ENCODE results near the gene NPM1. TPM values are rescaled to one million over a fixed set of nuclear protein-coding genes. Genes with fewer than 3 reads are reported as not detected.

NPM1 gene
- total RNA-seq, 2 donors from 2014 or later: 1,997 to 2,127 TPM

- 96% methylated on average over 11 to 14 of the region's 14 CpGs for WGBS, 2 experiments (ENCODE audit: insufficient coverage in 1 of 2, insufficient read length in 1 of 2)
- no peaks in the 10 kb centered on the region for H3K9me3 Mint-ChIP-seq
- H3K4me1 ChIP-seq (ENCODE audit: control insufficient read depth, insufficient read depth, low read length): no peaks in the 10 kb centered on the region
- TF ChIP-seq CTCF (conservative IDR thresholded peaks at IDR 0.05): no peak
- H3K27ac Mint-ChIP-seq: no peak overlapping the region
- no peak overlapping the region for H3K9ac ChIP-seq (ENCODE audit: extremely low read depth, low read length, poor library complexity, severe bottlenecking)
- no peak overlapping the region for H3K4me3 ChIP-seq (ENCODE audit: low read length)
- H3K4me3 Mint-ChIP-seq: no peak overlapping the region
- no peaks in the 10 kb centered on the region for H3K36me3 Mint-ChIP-seq (ENCODE audit: low read depth)
- H3K4me1 Mint-ChIP-seq: peaks cover 8% of the 10 kb centered on the region
- H3K36me3 ChIP-seq (ENCODE audit: control insufficient read depth, insufficient read depth, low read length): no peaks in the 10 kb centered on the region
- no peak for DNase-seq
- H3K27ac ChIP-seq (ENCODE audit: low read depth, low read length): no peak overlapping the region
- H3K27me3 Mint-ChIP-seq (ENCODE audit: insufficient read depth): no peaks in the 10 kb centered on the region
- H3K9me3 ChIP-seq (ENCODE audit: control insufficient read depth, low read length): no peaks in the 10 kb centered on the region
- H3K27me3 ChIP-seq (ENCODE audit: control insufficient read depth, insufficient read depth, low read length, poor library complexity, severe bottlenecking): no peaks in the 10 kb centered on the region
Observed at GRCh38 chr5:171441246-171441791, 53.7 kb downstream of the NPM1 start.

GRCh38 chr5:171442287-171443042, 54.8 kb downstream of the NPM1 start:
- H3K4me1 Mint-ChIP-seq: peaks cover 8% of the 10 kb centered on the region
- Histone ChIP-seq H3K9me3 (ENCODE audit: control insufficient read depth, low read length) (no peaks in the 10 kb centered on the region), H3K4me1 (ENCODE audit: control insufficient read depth, insufficient read depth, low read length) (no peaks in the 10 kb centered on the region), H3K36me3 (ENCODE audit: control insufficient read depth, insufficient read depth, low read length) (no peaks in the 10 kb centered on the region), H3K9ac (ENCODE audit: extremely low read depth, low read length, poor library complexity, severe bottlenecking) (no peak overlapping the region), H3K27ac (ENCODE audit: low read depth, low read length) (no peak overlapping the region), H3K4me3 (ENCODE audit: low read length) (no peak overlapping the region), H3K27me3 (ENCODE audit: control insufficient read depth, insufficient read depth, low read length, poor library complexity, severe bottlenecking) (no peaks in the 10 kb centered on the region)
- H3K27ac Mint-ChIP-seq: peak overlapping the region; percentile 27
- TF ChIP-seq CTCF (conservative IDR thresholded peaks at IDR 0.05): no peak
- no peak overlapping the region for H3K4me3 Mint-ChIP-seq
- no peak for DNase-seq
- no peaks in the 10 kb centered on the region for H3K27me3 Mint-ChIP-seq (ENCODE audit: insufficient read depth)
- 76 to 82% methylated on average over 4 to 12 of the region's 13 CpGs for WGBS, 2 experiments (ENCODE audit: insufficient coverage in 1 of 2, insufficient read length in 1 of 2)
- H3K36me3 Mint-ChIP-seq (ENCODE audit: low read depth): no peaks in the 10 kb centered on the region
- H3K9me3 Mint-ChIP-seq: no peaks in the 10 kb centered on the region

GRCh38 chr5:171444582-171444981, 56.9 kb downstream of the NPM1 start:
- no peak overlapping the region for H3K4me3 Mint-ChIP-seq
- H3K36me3 Mint-ChIP-seq (ENCODE audit: low read depth): no peaks in the 10 kb centered on the region
- peaks cover 13% of the 10 kb centered on the region for H3K4me1 Mint-ChIP-seq
- 87 to 93% methylated on average over 3 to 12 of the region's 12 CpGs for WGBS, 2 experiments (ENCODE audit: insufficient coverage in 1 of 2, insufficient read length in 1 of 2)
- Histone ChIP-seq H3K27me3 (ENCODE audit: control insufficient read depth, insufficient read depth, low read length, poor library complexity, severe bottlenecking) (no peaks in the 10 kb centered on the region), H3K9ac (ENCODE audit: extremely low read depth, low read length, poor library complexity, severe bottlenecking) (no peak overlapping the region), H3K36me3 (ENCODE audit: control insufficient read depth, insufficient read depth, low read length) (no peaks in the 10 kb centered on the region), H3K9me3 (ENCODE audit: control insufficient read depth, low read length) (no peaks in the 10 kb centered on the region), H3K27ac (ENCODE audit: low read depth, low read length) (no peak overlapping the region), H3K4me3 (ENCODE audit: low read length) (no peak overlapping the region), H3K4me1 (ENCODE audit: control insufficient read depth, insufficient read depth, low read length) (no peaks in the 10 kb centered on the region)
- H3K27me3 Mint-ChIP-seq (ENCODE audit: insufficient read depth): peaks cover 2% of the 10 kb centered on the region
- no peak overlapping the region for H3K27ac Mint-ChIP-seq
- no peaks in the 10 kb centered on the region for H3K9me3 Mint-ChIP-seq
- no peak for DNase-seq
- no peak for TF ChIP-seq CTCF (conservative IDR thresholded peaks at IDR 0.05)
